Hepatocyte (in vitro differentiated cells): Measurements from ENCODE around the gene CCNK.

Source experiments
- CTCF ChIP-seq: fragments of 200-600 bp; sonication (generic); IDR thresholded peaks from 2 replicates; pipeline ENCODE4 v1.5.1; 2016; ENCODE audit warnings: antibody characterized with exemption, mild to moderate bottlenecking; ENCODE audit not compliant: poor library complexity
- EZH2 ChIP-seq: fragments of 200-600 bp; sonication (generic); IDR thresholded peaks from 2 replicates; pipeline ENCODE4 v1.6.1; 2016; ENCODE audit warnings: antibody characterized with exemption, mild to moderate bottlenecking, borderline replicate concordance

GRCh38 chr14:99466758-99467157, 14.5 kb upstream of the CCNK start:
- TF ChIP-seq CTCF (no peak), EZH2 (no peak)
